Activated naive CD8-positive, alpha-beta T cell treated with anti-CD3 and anti-CD28 coated beads for 36 hours (primary cell): Measurements from ENCODE around the gene SLC34A3. TPM values are rescaled to one million over a fixed set of nuclear protein-coding genes. Genes with fewer than 3 reads are reported as not detected.

Experiments
- DNase-seq: peaks from one replicate; pipeline ENCODE4 v3.0.0; 2021
- H3K27ac Mint-ChIP-seq: one replicate; pipeline ENCODE4 v1.8.0; 2022; ENCODE audit warnings: mild to moderate bottlenecking, moderate library complexity, mixed read lengths
- H3K27me3 Mint-ChIP-seq: one replicate; pipeline ENCODE4 v1.8.0; 2022; ENCODE audit warnings: mild to moderate bottlenecking, mixed read lengths
- H3K36me3 Mint-ChIP-seq: one replicate; pipeline ENCODE4 v1.8.0; 2021; ENCODE audit warnings: mild to moderate bottlenecking, mixed read lengths
- H3K4me1 Mint-ChIP-seq: one replicate; pipeline ENCODE4 v1.8.0; 2021; ENCODE audit warnings: mixed read lengths
- H3K4me3 Mint-ChIP-seq: one replicate; pipeline ENCODE4 v1.8.0; 2022; ENCODE audit warnings: mild to moderate bottlenecking, moderate library complexity, mixed read lengths
- H3K9me3 Mint-ChIP-seq: one replicate; pipeline ENCODE4 v1.8.0; 2022; ENCODE audit warnings: mixed read lengths
- total RNA-seq, 2 experiments: library from RNA; stranded (reverse); gene quantifications; one replicate each; pipeline ENCODE4 v1.2.3, GENCODE V29; 2021

Gene SLC34A3
- total RNA-seq, 2 experiments from 2014 or later, result not detected

- Mint-ChIP-seq H3K27me3 (no peaks in the 10 kb centered on the region), H3K4me3 (peak overlapping the region; percentile 95), H3K9me3 (no peaks in the 10 kb centered on the region), H3K4me1 (peaks cover 45% of the 10 kb centered on the region), H3K36me3 (peaks cover 18% of the 10 kb centered on the region), H3K27ac (peak overlapping the region; percentile 93)
- no peak for DNase-seq
Measured at GRCh38 chr9:137204731-137205125, 26.0 kb upstream of the SLC34A3 start.

- Mint-ChIP-seq H3K27me3 (no peaks in the 10 kb centered on the region), H3K4me3 (peak within 1 kb of the TSS; percentile 95), H3K4me1 (peaks cover 45% of the 10 kb centered on the region), H3K27ac (peak within 1 kb of the TSS; percentile 93), H3K9me3 (no peaks in the 10 kb centered on the region), H3K36me3 (peaks cover 22% of the 10 kb centered on the region)
- peak; percentile 96 for DNase-seq
Measured at GRCh38 chr9:137205126-137206069, 25.3 kb upstream of the SLC34A3 start, which contains the start of the genes NDOR1 and TMEM203. Gene NDOR1, plus strand, starts transcription at chr9:137205700. Its CDS starts 78 bp downstream, at chr9:137205778. Gene TMEM203, minus strand, starts transcription at chr9:137205648. Its CDS starts 234 bp downstream, at chr9:137205414.

GRCh38 chr9:137206602-137207001, 24.1 kb upstream of the SLC34A3 start:
- H3K9me3 Mint-ChIP-seq, result no peaks in the 10 kb centered on the region
- H3K27ac Mint-ChIP-seq, result peak overlapping the region; percentile 88
- H3K4me3 Mint-ChIP-seq, result peak overlapping the region; percentile 95
- H3K36me3 Mint-ChIP-seq, result peaks cover 27% of the 10 kb centered on the region
- no peak for DNase-seq
- H3K4me1 Mint-ChIP-seq, result peaks cover 42% of the 10 kb centered on the region
- no peaks in the 10 kb centered on the region for H3K27me3 Mint-ChIP-seq

- Mint-ChIP-seq H3K4me1 (peaks cover 14% of the 10 kb centered on the region), H3K27ac (no peak overlapping the region), H3K4me3 (no peak overlapping the region), H3K9me3 (no peaks in the 10 kb centered on the region), H3K36me3 (peaks cover 24% of the 10 kb centered on the region), H3K27me3 (no peaks in the 10 kb centered on the region)
- no peak for DNase-seq
Measured at GRCh38 chr9:137211532-137211931, 19.2 kb upstream of the SLC34A3 start.

GRCh38 chr9:137212520-137212919, 18.2 kb upstream of the SLC34A3 start:
- H3K27ac Mint-ChIP-seq, result no peak overlapping the region
- no peak for DNase-seq
- H3K27me3 Mint-ChIP-seq, result no peaks in the 10 kb centered on the region
- H3K4me3 Mint-ChIP-seq, result no peak overlapping the region
- peaks cover 20% of the 10 kb centered on the region for H3K36me3 Mint-ChIP-seq
- no peaks in the 10 kb centered on the region for H3K9me3 Mint-ChIP-seq
- H3K4me1 Mint-ChIP-seq, result peaks cover 6% of the 10 kb centered on the region

- no peak for DNase-seq
- Mint-ChIP-seq H3K36me3 (peaks cover 18% of the 10 kb centered on the region), H3K4me1 (peaks cover 5% of the 10 kb centered on the region), H3K9me3 (no peaks in the 10 kb centered on the region), H3K27ac (no peak overlapping the region), H3K27me3 (no peaks in the 10 kb centered on the region), H3K4me3 (no peak overlapping the region)
Measured at GRCh38 chr9:137213160-137214060, 17.3 kb upstream of the SLC34A3 start.

GRCh38 chr9:137214620-137215019, 16.1 kb upstream of the SLC34A3 start:
- no peak overlapping the region for H3K4me3 Mint-ChIP-seq
- H3K36me3 Mint-ChIP-seq, result peaks cover 12% of the 10 kb centered on the region
- no peak overlapping the region for H3K27ac Mint-ChIP-seq
- H3K27me3 Mint-ChIP-seq, result no peaks in the 10 kb centered on the region
- no peaks in the 10 kb centered on the region for H3K9me3 Mint-ChIP-seq
- peaks cover 2% of the 10 kb centered on the region for H3K4me1 Mint-ChIP-seq
- DNase-seq, result no peak

- Mint-ChIP-seq H3K36me3 (peaks cover 9% of the 10 kb centered on the region), H3K4me3 (no peak overlapping the region), H3K4me1 (peaks cover 2% of the 10 kb centered on the region), H3K27ac (no peak overlapping the region), H3K27me3 (no peaks in the 10 kb centered on the region), H3K9me3 (no peaks in the 10 kb centered on the region)
- no peak for DNase-seq
Measured at GRCh38 chr9:137215196-137215986, 15.3 kb upstream of the SLC34A3 start.

GRCh38 chr9:137216188-137216965, 14.3 kb upstream of the SLC34A3 start:
- no peak overlapping the region for H3K4me3 Mint-ChIP-seq
- H3K9me3 Mint-ChIP-seq, result no peaks in the 10 kb centered on the region
- no peaks in the 10 kb centered on the region for H3K27me3 Mint-ChIP-seq
- H3K4me1 Mint-ChIP-seq, result no peaks in the 10 kb centered on the region
- no peak for DNase-seq
- no peak overlapping the region for H3K27ac Mint-ChIP-seq
- peaks cover 4% of the 10 kb centered on the region for H3K36me3 Mint-ChIP-seq

- no peaks in the 10 kb centered on the region for H3K27me3 Mint-ChIP-seq
- H3K36me3 Mint-ChIP-seq, result peaks cover 4% of the 10 kb centered on the region
- H3K4me3 Mint-ChIP-seq, result no peak overlapping the region
- H3K27ac Mint-ChIP-seq, result no peak overlapping the region
- DNase-seq, result no peak
- no peaks in the 10 kb centered on the region for H3K9me3 Mint-ChIP-seq
- no peaks in the 10 kb centered on the region for H3K4me1 Mint-ChIP-seq
Measured at GRCh38 chr9:137217276-137218211, 13.2 kb upstream of the SLC34A3 start.

GRCh38 chr9:137218212-137218753, 12.4 kb upstream of the SLC34A3 start:
- H3K27ac Mint-ChIP-seq, result no peak overlapping the region
- H3K27me3 Mint-ChIP-seq, result no peaks in the 10 kb centered on the region
- no peaks in the 10 kb centered on the region for H3K36me3 Mint-ChIP-seq
- peaks cover 3% of the 10 kb centered on the region for H3K4me1 Mint-ChIP-seq
- no peak overlapping the region for H3K4me3 Mint-ChIP-seq
- DNase-seq, result no peak
- H3K9me3 Mint-ChIP-seq, result no peaks in the 10 kb centered on the region

GRCh38 chr9:137218754-137219271, 11.9 kb upstream of the SLC34A3 start:
- Mint-ChIP-seq H3K9me3 (no peaks in the 10 kb centered on the region), H3K27ac (no peak overlapping the region), H3K4me1 (peaks cover 3% of the 10 kb centered on the region), H3K27me3 (no peaks in the 10 kb centered on the region), H3K4me3 (no peak overlapping the region), H3K36me3 (no peaks in the 10 kb centered on the region)
- no peak for DNase-seq
